ENCODE results near the gene ANTKMT. TPM values are rescaled to one million over a fixed set of nuclear protein-coding genes. Genes with fewer than 3 reads are reported as not detected.
"Not testable (repeated sequence)": the region's sequence is repeated elsewhere in the genome, so short reads cannot be mapped to it uniquely, and the experiment has no call there.

The ANTKMT gene
- total and polyA plus RNA-seq, 8 donors, result 7.7 to 52.9 (median 14.1) TPM

DNA sequence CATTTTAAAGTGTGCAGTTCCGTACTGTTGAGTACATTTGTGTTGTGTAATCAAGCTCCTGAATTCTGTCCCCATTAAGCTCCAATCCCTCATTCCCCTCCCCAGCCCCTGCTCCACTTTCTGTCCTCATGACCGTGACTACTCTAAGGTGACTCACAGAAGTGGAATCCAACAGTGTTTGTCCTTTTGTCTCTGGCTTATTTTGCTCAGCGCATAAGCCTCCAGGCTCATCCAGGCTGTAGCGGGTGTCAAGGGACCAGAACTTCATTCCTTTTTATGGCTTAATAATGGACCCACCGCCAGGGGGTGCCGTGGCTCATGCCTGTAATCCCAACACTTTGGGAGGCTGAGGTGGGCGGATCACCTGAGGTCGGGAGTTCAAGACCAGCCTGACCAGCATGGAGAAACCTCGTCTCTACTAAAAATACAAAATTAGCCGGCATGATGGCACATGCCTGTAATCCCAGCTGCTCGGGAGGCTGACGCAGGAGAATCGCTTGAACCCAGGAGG, 8.2 kb upstream of the ANTKMT start:
- Histone ChIP-seq H3K4me1 (peaks cover 11 to 38% of the 10 kb centered on the region in 2 donors), H3K27me3 (peaks cover 12 to 94% of the 10 kb centered on the region in 2 donors)
- H3K36me3 ChIP-seq, H3K4me3 ChIP-seq, H3K9me3 ChIP-seq, H3K27ac ChIP-seq, DNase-seq: not testable (repeated sequence)
- ATAC-seq, result peak; percentile 5
- intact Hi-C loops (cut with DNase I), result loop anchor here in 1 of 2 donors (5.0 kb wide), 1 partner anchor 70 kb away; no protein-coding TSS in a partner anchor
- TF ChIP-seq, protein P1, sequence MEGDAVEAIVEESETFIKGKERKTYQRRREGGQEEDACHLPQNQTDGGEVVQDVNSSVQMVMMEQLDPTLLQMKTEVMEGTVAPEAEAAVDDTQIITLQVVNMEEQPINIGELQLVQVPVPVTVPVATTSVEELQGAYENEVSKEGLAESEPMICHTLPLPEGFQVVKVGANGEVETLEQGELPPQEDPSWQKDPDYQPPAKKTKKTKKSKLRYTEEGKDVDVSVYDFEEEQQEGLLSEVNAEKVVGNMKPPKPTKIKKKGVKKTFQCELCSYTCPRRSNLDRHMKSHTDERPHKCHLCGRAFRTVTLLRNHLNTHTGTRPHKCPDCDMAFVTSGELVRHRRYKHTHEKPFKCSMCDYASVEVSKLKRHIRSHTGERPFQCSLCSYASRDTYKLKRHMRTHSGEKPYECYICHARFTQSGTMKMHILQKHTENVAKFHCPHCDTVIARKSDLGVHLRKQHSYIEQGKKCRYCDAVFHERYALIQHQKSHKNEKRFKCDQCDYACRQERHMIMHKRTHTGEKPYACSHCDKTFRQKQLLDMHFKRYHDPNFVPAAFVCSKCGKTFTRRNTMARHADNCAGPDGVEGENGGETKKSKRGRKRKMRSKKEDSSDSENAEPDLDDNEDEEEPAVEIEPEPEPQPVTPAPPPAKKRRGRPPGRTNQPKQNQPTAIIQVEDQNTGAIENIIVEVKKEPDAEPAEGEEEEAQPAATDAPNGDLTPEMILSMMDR (IDR thresholded peaks at IDR 0.05), result peak; percentile 6 to 16

DNA sequence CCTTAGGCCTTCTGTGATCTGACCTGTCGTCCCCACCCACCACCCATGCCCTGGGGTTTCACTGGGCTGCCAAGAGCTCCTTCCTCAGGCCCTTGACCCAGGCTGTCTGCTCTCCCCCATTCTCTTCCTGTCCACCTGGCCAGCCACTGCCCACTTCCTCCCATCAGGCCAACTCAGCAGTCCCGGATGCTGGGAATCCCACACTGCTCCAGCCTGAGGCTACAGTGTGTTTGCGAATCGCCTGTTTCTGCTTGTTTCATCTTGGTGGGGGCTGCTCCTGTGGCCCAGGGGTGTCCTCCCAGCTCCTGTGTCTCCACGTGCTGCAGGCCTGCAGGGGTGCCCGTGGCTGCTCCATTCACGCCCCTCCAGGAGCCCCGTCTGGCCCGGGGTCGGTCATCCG, 6.9 kb upstream of the ANTKMT start:
- TF ChIP-seq, protein P1 (IDR thresholded peaks at IDR 0.05), result no peak
- Histone ChIP-seq H3K4me1 (peaks cover 11 to 41% of the 10 kb centered on the region in 2 donors), H3K27ac (no peak overlapping the region), H3K36me3 (no peaks in the 10 kb centered on the region), H3K4me3 (no peak overlapping the region), H3K27me3 (peaks cover 12 to 87% of the 10 kb centered on the region in 2 donors), H3K9me3 (no peaks in the 10 kb centered on the region)
- DNase-seq, result no peak
- no peak for ATAC-seq
- intact Hi-C loops (cut with DNase I), result loop anchor here in 1 of 2 donors (5.0 kb wide), 1 partner anchor 68 kb away; no protein-coding TSS in a partner anchor

DNA sequence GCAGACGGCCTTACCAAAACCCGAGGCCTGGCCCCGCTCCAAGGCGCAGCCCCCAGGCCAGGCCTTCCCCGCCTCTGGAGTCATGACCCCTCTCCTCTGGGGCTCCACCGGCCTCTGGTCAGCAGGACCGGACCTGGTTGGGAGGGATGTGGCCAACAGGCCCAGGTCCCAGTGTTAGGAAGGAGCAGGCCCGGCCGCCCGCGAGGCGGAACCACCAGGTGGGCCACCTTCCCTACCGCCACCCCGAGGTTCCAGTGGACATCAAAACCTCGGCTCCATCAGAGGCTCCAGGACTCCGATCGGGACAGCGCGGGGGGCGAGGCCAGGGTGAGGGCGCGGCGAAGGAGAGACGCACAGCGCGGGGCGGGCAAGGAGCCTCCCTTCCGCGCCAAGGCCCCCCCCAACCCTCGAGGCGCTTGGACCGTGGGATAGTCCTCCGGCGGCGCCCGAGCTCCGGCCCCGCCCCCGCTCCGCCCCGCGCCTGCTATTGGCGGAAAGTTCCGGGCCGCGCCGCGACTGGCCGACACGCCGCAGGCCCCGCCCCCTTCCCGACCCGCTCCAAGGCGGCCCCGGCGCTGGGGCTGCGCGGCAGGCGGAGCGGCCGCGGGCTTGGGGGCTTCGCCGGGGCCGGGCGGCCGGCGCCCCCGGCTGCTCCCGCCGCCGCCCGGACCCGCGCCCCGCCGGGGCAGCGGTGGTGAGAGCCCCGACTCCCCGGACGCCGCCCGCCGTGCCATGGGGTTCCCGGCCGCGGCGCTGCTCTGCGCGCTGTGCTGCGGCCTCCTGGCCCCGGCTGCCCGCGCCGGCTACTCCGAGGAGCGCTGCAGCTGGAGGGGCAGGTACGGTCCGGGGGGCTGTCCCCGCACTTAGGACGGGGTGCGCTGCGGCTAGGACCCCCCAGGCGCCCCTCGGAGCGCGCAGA, 6.1 kb upstream of the ANTKMT start, which contains the start of gene METRN:
Gene METRN, plus strand, starts transcription at position 561 of the 919 bp plus-strand sequence. Its CDS starts 172 bp downstream, at position 733.
- Histone ChIP-seq H3K27ac (no peak within 1 kb of the TSS), H3K9me3 (no peaks in the 10 kb centered on the region), H3K36me3 (no peaks in the 10 kb centered on the region), H3K4me3 (peak within 1 kb of the TSS; percentile 62 to 65), H3K4me1 (peaks cover 11 to 45% of the 10 kb centered on the region in 2 donors), H3K27me3 (peaks cover 12 to 81% of the 10 kb centered on the region in 2 donors)
- DNase-seq (peak; percentile 84 to 97 (median 90)), ATAC-seq (peak; percentile 91)
- TF ChIP-seq, protein P1 (IDR thresholded peaks at IDR 0.05), result no peak
- intact Hi-C loops (cut with DNase I), result loop anchor here in 1 of 2 donors (5.0 kb wide), 1 partner anchor 67 kb away; no protein-coding TSS in a partner anchor

DNA sequence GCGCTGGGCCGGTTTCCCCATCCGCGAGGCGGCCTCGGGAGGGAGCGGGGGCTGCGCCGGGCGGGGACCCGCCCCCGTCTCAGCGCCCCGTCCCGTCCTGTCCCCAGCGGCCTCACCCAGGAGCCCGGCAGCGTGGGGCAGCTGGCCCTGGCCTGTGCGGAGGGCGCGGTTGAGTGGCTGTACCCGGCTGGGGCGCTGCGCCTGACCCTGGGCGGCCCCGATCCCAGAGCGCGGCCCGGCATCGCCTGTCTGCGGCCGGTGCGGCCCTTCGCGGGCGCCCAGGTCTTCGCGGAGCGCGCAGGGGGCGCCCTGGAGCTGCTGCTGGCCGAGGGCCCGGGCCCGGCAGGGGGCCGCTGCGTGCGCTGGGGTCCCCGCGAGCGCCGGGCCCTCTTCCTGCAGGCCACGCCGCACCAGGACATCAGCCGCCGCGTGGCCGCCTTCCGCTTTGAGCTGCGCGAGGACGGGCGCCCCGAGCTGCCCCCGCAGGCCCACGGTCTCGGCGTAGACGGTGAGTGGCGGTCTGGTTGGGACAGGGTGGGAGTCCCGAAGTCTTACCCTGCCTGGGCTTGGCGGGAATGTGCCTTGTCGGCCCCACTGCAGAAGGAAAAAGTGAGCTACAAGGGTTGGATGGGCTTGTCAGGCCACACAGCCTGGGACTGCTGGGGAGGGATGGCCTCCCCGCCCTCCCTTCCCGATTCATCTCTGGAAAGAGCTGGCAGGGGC, 5.3 kb upstream of the ANTKMT start:
- TF ChIP-seq, protein P1 (IDR thresholded peaks at IDR 0.05), result no peak
- intact Hi-C loops (cut with DNase I), result no loop called here
- Histone ChIP-seq H3K27me3 (peaks cover 5 to 79% of the 10 kb centered on the region in 2 donors), H3K4me1 (peaks cover 17 to 53% of the 10 kb centered on the region in 2 donors), H3K9me3 (no peaks in the 10 kb centered on the region), H3K36me3 (no peaks in the 10 kb centered on the region), H3K4me3 (peak overlapping the region; percentile 62 to 65), H3K27ac (no peak overlapping the region)
- DNase-seq (no peak), ATAC-seq (peak; percentile 1)

Data from left lung (tissue), 10 donors.